ENCODE data around the gene THAP4.
"Not testable (repeated sequence)": the region's sequence is repeated elsewhere in the genome, so short reads cannot be mapped to it uniquely, and the experiment has no call there.

- TF ChIP-seq CTCF, POLR2A, EP300 (IDR thresholded peaks at IDR 0.05): not testable (repeated sequence)
Measured at GRCh38 chr2:241590496-241591455, 46.2 kb downstream of the THAP4 start.

Data from tibial nerve (tissue), 4 donors.